Measurements from ENCODE around the gene DMD.

DNA sequence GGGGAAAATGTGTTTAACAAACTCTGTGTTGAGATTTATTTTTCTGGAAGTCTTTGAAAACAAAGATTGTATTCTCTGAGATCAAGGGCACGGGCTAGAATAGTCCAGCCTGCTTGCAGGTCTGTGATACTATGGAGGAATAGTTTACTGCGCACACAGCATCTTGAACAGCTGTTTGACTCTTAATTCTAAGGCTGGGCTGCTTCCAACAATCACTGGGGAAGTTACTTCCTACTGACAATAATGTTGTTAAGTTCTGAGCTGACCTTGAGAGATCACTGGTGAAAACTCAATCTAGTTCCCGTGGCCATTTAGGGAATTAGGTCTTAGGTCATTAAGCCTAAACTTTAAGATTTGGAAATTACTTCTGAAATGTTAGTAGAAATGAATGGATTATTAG, 1723.4 kb downstream of the DMD start:
- no peak for TF ChIP-seq EZH2 (IDR thresholded peaks at IDR 0.05; ENCODE audit: borderline replicate concordance, low read depth, low read length, severe bottlenecking)
- TF ChIP-seq, protein P1, sequence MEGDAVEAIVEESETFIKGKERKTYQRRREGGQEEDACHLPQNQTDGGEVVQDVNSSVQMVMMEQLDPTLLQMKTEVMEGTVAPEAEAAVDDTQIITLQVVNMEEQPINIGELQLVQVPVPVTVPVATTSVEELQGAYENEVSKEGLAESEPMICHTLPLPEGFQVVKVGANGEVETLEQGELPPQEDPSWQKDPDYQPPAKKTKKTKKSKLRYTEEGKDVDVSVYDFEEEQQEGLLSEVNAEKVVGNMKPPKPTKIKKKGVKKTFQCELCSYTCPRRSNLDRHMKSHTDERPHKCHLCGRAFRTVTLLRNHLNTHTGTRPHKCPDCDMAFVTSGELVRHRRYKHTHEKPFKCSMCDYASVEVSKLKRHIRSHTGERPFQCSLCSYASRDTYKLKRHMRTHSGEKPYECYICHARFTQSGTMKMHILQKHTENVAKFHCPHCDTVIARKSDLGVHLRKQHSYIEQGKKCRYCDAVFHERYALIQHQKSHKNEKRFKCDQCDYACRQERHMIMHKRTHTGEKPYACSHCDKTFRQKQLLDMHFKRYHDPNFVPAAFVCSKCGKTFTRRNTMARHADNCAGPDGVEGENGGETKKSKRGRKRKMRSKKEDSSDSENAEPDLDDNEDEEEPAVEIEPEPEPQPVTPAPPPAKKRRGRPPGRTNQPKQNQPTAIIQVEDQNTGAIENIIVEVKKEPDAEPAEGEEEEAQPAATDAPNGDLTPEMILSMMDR (IDR thresholded peaks at IDR 0.05; ENCODE audit: borderline replicate concordance, extremely low read depth, low read length, poor library complexity, severe bottlenecking), result no peak

Data from DND-41 (cell line).